ENCODE results near the gene SPEF2.

DNA sequence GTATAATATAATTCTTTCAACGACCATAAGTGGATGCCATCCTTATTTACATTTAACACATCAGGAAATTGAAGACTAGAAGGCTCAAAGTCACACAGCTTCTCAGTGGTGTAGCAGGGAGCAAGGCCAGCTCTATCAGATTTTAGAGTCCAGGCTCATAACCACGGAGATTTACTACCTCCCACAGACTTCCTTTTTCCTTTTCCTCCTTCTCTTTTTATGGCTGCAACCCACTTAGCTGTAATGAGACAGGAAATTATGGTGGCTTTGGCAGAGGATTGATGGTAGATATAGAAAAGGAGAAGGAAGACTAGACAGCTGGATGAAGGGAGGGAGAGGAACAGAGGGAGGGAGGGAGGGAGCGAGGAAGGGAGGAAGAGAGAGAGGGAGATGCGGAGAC lies 47.4 kb downstream of the SPEF2 start:
- TF ChIP-seq, protein P1, sequence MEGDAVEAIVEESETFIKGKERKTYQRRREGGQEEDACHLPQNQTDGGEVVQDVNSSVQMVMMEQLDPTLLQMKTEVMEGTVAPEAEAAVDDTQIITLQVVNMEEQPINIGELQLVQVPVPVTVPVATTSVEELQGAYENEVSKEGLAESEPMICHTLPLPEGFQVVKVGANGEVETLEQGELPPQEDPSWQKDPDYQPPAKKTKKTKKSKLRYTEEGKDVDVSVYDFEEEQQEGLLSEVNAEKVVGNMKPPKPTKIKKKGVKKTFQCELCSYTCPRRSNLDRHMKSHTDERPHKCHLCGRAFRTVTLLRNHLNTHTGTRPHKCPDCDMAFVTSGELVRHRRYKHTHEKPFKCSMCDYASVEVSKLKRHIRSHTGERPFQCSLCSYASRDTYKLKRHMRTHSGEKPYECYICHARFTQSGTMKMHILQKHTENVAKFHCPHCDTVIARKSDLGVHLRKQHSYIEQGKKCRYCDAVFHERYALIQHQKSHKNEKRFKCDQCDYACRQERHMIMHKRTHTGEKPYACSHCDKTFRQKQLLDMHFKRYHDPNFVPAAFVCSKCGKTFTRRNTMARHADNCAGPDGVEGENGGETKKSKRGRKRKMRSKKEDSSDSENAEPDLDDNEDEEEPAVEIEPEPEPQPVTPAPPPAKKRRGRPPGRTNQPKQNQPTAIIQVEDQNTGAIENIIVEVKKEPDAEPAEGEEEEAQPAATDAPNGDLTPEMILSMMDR (IDR thresholded peaks at IDR 0.05), result no peak
- no peak for TF ChIP-seq POLR2A (IDR thresholded peaks at IDR 0.05)
